WTC11 (cell line): ENCODE data around the gene LARP1. TPM values are rescaled to one million over a fixed set of nuclear protein-coding genes. Genes with fewer than 3 reads are reported as not detected.

Source experiments
- ATAC-seq: fragments of 200-7000 bp; cut with Tn5 transposase; 2 replicates; pipeline ENCODE4 v1.10.0; 2021; ENCODE audit warnings: mild to moderate bottlenecking, moderate library complexity
- CTCF ChIA-PET: fragments of 300-600 bp; sonication (Branson Sonifier 250); formaldehyde crosslinking; loops from one replicate; lab custom pipeline; 2021; ENCODE audit warnings: antibody characterized with exemption; lab: Charles Lee
- POLR2A ChIA-PET: fragments of 350-600 bp; sonication (Branson Sonifier 250); formaldehyde crosslinking; loops from one replicate; lab custom pipeline; 2021; ENCODE audit warnings: antibody characterized with exemption; lab: Charles Lee
- DNase-seq: peaks from one replicate; pipeline ENCODE4 v3.0.0; 2021; ENCODE audit warnings: low spot score
- H3K27ac Mint-ChIP-seq: 2 replicates; pipeline ENCODE4 v1.8.0; 2021; ENCODE audit warnings: mixed read lengths
- H3K27me3 Mint-ChIP-seq: 2 replicates; pipeline ENCODE4 v1.8.0; 2021; ENCODE audit warnings: low read depth, mild to moderate bottlenecking, moderate library complexity, mixed read lengths
- H3K36me3 Mint-ChIP-seq: 2 replicates; pipeline ENCODE4 v1.8.0; 2021; ENCODE audit warnings: mixed read lengths
- H3K4me1 Mint-ChIP-seq: 2 replicates; pipeline ENCODE4 v1.8.0; 2022; ENCODE audit warnings: mixed read lengths
- H3K4me3 Mint-ChIP-seq: 2 replicates; pipeline ENCODE4 v1.8.0; 2021; ENCODE audit warnings: mild to moderate bottlenecking, moderate library complexity, mixed read lengths
- H3K9me3 Mint-ChIP-seq: 2 replicates; pipeline ENCODE4 v1.8.0; 2021; ENCODE audit warnings: mixed read lengths
- CREM ChIP-seq: sonication (generic); formaldehyde crosslinking; IDR thresholded peaks from 2 replicates; pipeline ENCODE4 v1.8.1; 2022; ENCODE audit warnings: mild to moderate bottlenecking, missing genetic modification reagents, moderate library complexity
- E2F1 ChIP-seq: sonication (generic); formaldehyde crosslinking; IDR thresholded peaks from 2 replicates; pipeline ENCODE4 v1.8.0; 2022; ENCODE audit warnings: mild to moderate bottlenecking, missing genetic modification reagents
- FOXK1 ChIP-seq: sonication (generic); formaldehyde crosslinking; IDR thresholded peaks from 2 replicates; pipeline ENCODE4 v1.8.0; 2022; ENCODE audit warnings: mild to moderate bottlenecking, moderate library complexity, missing genetic modification reagents
- GABPB1 ChIP-seq: sonication (generic); formaldehyde crosslinking; IDR thresholded peaks from 2 replicates; pipeline ENCODE4 v1.8.1; 2023; ENCODE audit warnings: mild to moderate bottlenecking, missing genetic modification reagents
- NFYB ChIP-seq: sonication (generic); formaldehyde crosslinking; conservative IDR thresholded peaks from 2 replicates; pipeline ENCODE4 v1.8.0; 2022; ENCODE audit warnings: low read depth, missing genetic modification reagents
- NR3C1 ChIP-seq: sonication (generic); formaldehyde crosslinking; conservative IDR thresholded peaks from 2 replicates; pipeline ENCODE4 v1.8.1; 2023; ENCODE audit warnings: low read depth, mild to moderate bottlenecking, missing genetic modification reagents
- SMAD4 ChIP-seq: sonication (generic); formaldehyde crosslinking; IDR thresholded peaks from 2 replicates; pipeline ENCODE4 v1.8.0; 2022; ENCODE audit warnings: mild to moderate bottlenecking, missing genetic modification reagents
- TP53 ChIP-seq: sonication (generic); formaldehyde crosslinking; IDR thresholded peaks from 2 replicates; pipeline ENCODE4 v1.8.1; 2023; ENCODE audit warnings: mild to moderate bottlenecking, missing genetic modification reagents
- ZBTB21 ChIP-seq: sonication (generic); formaldehyde crosslinking; IDR thresholded peaks from 2 replicates; pipeline ENCODE4 v1.8.1; 2023; ENCODE audit warnings: mild to moderate bottlenecking, missing genetic modification reagents, borderline replicate concordance
- total RNA-seq: library from RNA; stranded (reverse); gene quantifications from 3 replicates; pipeline ENCODE4 v1.2.3, GENCODE V29; 2021
- TF ChIP-seq, protein P1 (sequence below): fragments of 250-450 bp; sonication (Bioruptor Pico); IDR thresholded peaks from 2 replicates; pipeline ENCODE4 v1.9.0; 2021; ENCODE audit warnings: mild to moderate bottlenecking, borderline replicate concordance
- TF ChIP-seq, protein P2 (sequence below): sonication (generic); formaldehyde crosslinking; IDR thresholded peaks from 2 replicates; pipeline ENCODE4 v1.8.0; 2022; ENCODE audit warnings: mild to moderate bottlenecking, missing genetic modification reagents
- TF ChIP-seq, protein P3 (sequence below): sonication (generic); formaldehyde crosslinking; IDR thresholded peaks from 2 replicates; pipeline ENCODE4 v1.8.1; 2023; ENCODE audit warnings: mild to moderate bottlenecking, missing genetic modification reagents, moderate library complexity
- TF ChIP-seq, protein P4 (sequence below): sonication (generic); formaldehyde crosslinking; IDR thresholded peaks from 2 replicates; pipeline ENCODE4 v1.8.1; 2022; ENCODE audit warnings: mild to moderate bottlenecking, moderate library complexity, missing genetic modification reagents
- TF ChIP-seq, protein P5 (sequence below): fragments of 250-450 bp; sonication (Bioruptor Pico); conservative IDR thresholded peaks from 2 replicates; pipeline ENCODE4 v1.9.0; 2021; ENCODE audit warnings: mild to moderate bottlenecking
- TF ChIP-seq, protein P6 (sequence below): sonication (generic); formaldehyde crosslinking; IDR thresholded peaks from 2 replicates; pipeline ENCODE4 v1.8.1; 2023; ENCODE audit warnings: mild to moderate bottlenecking, moderate library complexity, missing genetic modification reagents
- TF ChIP-seq, protein P7 (sequence below): sonication (generic); formaldehyde crosslinking; conservative IDR thresholded peaks from 2 replicates; pipeline ENCODE4 v1.8.1; 2022; ENCODE audit warnings: mild to moderate bottlenecking, missing genetic modification reagents
- TF ChIP-seq, protein P8 (sequence below): sonication (generic); formaldehyde crosslinking; IDR thresholded peaks from 2 replicates; pipeline ENCODE4 v1.8.0; 2022; ENCODE audit warnings: mild to moderate bottlenecking, missing genetic modification reagents

LARP1 gene
- total RNA-seq, 1 experiment from 2014 or later, result 406 TPM

DNA sequence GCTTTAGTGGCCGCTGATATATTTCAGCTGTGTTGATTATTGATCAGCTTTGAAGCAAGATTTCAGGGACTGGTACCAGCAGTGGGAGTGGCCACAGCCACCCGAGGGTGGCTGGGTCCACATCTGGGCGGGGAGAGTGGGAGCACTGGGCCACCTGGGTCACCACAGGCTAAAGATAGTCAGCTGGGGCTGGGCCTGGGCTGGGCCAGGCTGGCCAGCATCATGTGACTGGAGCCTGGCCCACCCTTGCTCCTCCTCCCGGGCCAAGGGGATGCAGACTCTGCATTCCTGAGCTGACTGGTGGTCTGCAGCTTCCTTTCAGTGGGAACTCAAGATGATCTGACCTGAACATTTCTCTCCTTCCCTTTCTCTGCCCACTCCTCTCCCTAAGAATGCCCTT, 27.1 kb downstream of the LARP1 start:
- Mint-ChIP-seq H3K36me3 (0 out of 2 replicates have a peak, but pooled peaks cover 4% of the 10 kb centered on the region), H3K27ac (peak overlapping the region; percentile 43), H3K27me3 (no peaks in the 10 kb centered on the region), H3K4me3 (no peak overlapping the region), H3K4me1 (peaks cover 88% of the 10 kb centered on the region), H3K9me3 (no peaks in the 10 kb centered on the region)
- DNase-seq, result peak; percentile 28
- POLR2A ChIA-PET, result interaction anchor here (1.3 to 1.5 kb wide), 2 partner anchors 11 to 14 kb away, joined by 3 to 5 read pairs; no protein-coding TSS in a partner anchor
- TF ChIP-seq, protein P1, sequence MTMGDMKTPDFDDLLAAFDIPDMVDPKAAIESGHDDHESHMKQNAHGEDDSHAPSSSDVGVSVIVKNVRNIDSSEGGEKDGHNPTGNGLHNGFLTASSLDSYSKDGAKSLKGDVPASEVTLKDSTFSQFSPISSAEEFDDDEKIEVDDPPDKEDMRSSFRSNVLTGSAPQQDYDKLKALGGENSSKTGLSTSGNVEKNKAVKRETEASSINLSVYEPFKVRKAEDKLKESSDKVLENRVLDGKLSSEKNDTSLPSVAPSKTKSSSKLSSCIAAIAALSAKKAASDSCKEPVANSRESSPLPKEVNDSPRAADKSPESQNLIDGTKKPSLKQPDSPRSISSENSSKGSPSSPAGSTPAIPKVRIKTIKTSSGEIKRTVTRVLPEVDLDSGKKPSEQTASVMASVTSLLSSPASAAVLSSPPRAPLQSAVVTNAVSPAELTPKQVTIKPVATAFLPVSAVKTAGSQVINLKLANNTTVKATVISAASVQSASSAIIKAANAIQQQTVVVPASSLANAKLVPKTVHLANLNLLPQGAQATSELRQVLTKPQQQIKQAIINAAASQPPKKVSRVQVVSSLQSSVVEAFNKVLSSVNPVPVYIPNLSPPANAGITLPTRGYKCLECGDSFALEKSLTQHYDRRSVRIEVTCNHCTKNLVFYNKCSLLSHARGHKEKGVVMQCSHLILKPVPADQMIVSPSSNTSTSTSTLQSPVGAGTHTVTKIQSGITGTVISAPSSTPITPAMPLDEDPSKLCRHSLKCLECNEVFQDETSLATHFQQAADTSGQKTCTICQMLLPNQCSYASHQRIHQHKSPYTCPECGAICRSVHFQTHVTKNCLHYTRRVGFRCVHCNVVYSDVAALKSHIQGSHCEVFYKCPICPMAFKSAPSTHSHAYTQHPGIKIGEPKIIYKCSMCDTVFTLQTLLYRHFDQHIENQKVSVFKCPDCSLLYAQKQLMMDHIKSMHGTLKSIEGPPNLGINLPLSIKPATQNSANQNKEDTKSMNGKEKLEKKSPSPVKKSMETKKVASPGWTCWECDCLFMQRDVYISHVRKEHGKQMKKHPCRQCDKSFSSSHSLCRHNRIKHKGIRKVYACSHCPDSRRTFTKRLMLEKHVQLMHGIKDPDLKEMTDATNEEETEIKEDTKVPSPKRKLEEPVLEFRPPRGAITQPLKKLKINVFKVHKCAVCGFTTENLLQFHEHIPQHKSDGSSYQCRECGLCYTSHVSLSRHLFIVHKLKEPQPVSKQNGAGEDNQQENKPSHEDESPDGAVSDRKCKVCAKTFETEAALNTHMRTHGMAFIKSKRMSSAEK (CRISPR knock-in tag), result no peak
- TF ChIP-seq FOXK1 (no peak), CREM (no peak)
- TF ChIP-seq, protein P2, sequence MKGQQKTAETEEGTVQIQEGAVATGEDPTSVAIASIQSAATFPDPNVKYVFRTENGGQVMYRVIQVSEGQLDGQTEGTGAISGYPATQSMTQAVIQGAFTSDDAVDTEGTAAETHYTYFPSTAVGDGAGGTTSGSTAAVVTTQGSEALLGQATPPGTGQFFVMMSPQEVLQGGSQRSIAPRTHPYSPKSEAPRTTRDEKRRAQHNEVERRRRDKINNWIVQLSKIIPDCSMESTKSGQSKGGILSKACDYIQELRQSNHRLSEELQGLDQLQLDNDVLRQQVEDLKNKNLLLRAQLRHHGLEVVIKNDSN (CRISPR knock-in tag), result peak; percentile 83
- TF ChIP-seq, protein P3, sequence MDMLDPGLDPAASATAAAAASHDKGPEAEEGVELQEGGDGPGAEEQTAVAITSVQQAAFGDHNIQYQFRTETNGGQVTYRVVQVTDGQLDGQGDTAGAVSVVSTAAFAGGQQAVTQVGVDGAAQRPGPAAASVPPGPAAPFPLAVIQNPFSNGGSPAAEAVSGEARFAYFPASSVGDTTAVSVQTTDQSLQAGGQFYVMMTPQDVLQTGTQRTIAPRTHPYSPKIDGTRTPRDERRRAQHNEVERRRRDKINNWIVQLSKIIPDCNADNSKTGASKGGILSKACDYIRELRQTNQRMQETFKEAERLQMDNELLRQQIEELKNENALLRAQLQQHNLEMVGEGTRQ (CRISPR knock-in tag), result peak; percentile 88
- TF ChIP-seq, protein P4, sequence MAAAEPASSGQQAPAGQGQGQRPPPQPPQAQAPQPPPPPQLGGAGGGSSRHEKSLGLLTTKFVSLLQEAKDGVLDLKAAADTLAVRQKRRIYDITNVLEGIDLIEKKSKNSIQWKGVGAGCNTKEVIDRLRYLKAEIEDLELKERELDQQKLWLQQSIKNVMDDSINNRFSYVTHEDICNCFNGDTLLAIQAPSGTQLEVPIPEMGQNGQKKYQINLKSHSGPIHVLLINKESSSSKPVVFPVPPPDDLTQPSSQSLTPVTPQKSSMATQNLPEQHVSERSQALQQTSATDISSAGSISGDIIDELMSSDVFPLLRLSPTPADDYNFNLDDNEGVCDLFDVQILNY, result no peak
- TF ChIP-seq, all 79 proteins: peak for 2
- CTCF ChIA-PET, result interaction anchor here (0.5 to 2.3 kb wide), 7 partner anchors 11 to 132 kb away, joined by 3 to 6 read pairs (median 4); no protein-coding TSS in a partner anchor
- ATAC-seq, result peak; percentile 64

GRCh38 chr5:154782812-154783592, 27.8 kb downstream of the LARP1 start:
- ChIA-PET CTCF (interaction anchor here (0.5 to 2.3 kb wide), 6 partner anchors 15 to 133 kb away, joined by 3 to 6 read pairs (median 4); no protein-coding TSS in a partner anchor), POLR2A (interaction anchor here (1.3 kb wide), 1 partner anchor 12 kb away, joined by 5 read pairs; no protein-coding TSS in a partner anchor)
- DNase-seq, result no peak
- H3K27me3 Mint-ChIP-seq, result no peaks in the 10 kb centered on the region
- H3K27ac Mint-ChIP-seq, result peak overlapping the region; percentile 91; the same call in 1 of the 2 replicates
- H3K4me3 Mint-ChIP-seq, result no peak overlapping the region
- peaks cover 92% of the 10 kb centered on the region for H3K4me1 Mint-ChIP-seq
- no peaks in the 10 kb centered on the region for H3K9me3 Mint-ChIP-seq
- peak; percentile 22 for ATAC-seq
- 0 out of 2 replicates have a peak, but pooled peaks cover 4% of the 10 kb centered on the region for H3K36me3 Mint-ChIP-seq
- no peak for TF ChIP-seq ZBTB21 (CRISPR knock-in tag)
- TF ChIP-seq NFYB, result no peak
- no peak for TF ChIP-seq GABPB1
- no peak for TF ChIP-seq SMAD4 (CRISPR knock-in tag)
- TF ChIP-seq TP53 (CRISPR knock-in tag), result no peak
- TF ChIP-seq, protein P5, sequence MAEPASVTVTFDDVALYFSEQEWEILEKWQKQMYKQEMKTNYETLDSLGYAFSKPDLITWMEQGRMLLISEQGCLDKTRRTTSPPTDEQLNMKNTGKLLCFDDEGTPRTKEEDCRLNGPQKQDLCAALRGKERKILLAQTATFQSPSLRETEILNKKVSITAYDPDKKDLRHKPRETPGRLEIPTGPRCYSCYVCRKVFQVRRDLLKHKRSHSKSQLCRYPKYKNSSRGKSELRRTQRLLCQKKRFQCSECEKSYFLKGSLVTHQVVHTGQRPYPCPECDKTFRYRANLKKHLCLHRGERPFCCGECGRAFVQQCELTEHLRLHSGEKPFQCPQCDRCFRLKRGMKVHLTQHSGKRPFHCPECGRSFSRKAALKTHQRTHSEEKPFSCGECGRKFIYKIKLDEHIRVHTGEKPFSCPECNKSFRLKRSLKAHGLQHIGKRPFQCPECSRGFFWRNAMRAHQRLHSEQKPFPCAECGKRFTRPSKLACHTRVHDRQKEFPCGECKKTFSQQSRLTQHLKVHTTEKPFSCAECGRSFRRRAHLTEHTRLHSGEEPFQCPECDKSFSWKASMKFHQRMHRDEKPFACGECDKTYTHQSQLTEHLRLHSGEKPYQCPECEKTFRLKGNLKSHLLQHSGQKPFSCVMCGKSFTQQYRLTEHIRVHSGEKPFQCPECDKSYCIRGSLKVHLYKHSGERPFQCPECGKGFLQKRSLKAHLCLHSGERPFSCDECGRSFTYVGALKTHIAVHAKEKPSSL, result no peak
- TF ChIP-seq, protein P6, sequence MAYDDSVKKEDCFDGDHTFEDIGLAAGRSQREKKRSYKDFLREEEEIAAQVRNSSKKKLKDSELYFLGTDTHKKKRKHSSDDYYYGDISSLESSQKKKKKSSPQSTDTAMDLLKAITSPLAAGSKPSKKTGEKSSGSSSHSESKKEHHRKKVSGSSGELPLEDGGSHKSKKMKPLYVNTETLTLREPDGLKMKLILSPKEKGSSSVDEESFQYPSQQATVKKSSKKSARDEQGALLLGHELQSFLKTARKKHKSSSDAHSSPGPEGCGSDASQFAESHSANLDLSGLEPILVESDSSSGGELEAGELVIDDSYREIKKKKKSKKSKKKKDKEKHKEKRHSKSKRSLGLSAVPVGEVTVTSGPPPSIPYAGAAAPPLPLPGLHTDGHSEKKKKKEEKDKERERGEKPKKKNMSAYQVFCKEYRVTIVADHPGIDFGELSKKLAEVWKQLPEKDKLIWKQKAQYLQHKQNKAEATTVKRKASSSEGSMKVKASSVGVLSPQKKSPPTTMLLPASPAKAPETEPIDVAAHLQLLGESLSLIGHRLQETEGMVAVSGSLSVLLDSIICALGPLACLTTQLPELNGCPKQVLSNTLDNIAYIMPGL, result no peak
- TF ChIP-seq, protein P7, sequence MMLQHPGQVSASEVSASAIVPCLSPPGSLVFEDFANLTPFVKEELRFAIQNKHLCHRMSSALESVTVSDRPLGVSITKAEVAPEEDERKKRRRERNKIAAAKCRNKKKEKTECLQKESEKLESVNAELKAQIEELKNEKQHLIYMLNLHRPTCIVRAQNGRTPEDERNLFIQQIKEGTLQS (CRISPR knock-in tag), result no peak
- TF ChIP-seq, protein P8, sequence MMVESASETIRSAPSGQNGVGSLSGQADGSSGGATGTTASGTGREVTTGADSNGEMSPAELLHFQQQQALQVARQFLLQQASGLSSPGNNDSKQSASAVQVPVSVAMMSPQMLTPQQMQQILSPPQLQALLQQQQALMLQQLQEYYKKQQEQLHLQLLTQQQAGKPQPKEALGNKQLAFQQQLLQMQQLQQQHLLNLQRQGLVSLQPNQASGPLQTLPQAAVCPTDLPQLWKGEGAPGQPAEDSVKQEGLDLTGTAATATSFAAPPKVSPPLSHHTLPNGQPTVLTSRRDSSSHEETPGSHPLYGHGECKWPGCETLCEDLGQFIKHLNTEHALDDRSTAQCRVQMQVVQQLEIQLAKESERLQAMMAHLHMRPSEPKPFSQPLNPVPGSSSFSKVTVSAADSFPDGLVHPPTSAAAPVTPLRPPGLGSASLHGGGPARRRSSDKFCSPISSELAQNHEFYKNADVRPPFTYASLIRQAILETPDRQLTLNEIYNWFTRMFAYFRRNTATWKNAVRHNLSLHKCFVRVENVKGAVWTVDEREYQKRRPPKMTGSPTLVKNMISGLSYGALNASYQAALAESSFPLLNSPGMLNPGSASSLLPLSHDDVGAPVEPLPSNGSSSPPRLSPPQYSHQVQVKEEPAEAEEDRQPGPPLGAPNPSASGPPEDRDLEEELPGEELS (CRISPR knock-in tag), result no peak
- no peak for TF ChIP-seq NR3C1 (CRISPR knock-in tag)
- no peak for TF ChIP-seq E2F1 (CRISPR knock-in tag)
